GM19351 (cell line): ENCODE measurements around the gene PTPN3.

ENCODE experiments used
- ATAC-seq: cut with Tn5 transposase; IDR thresholded peaks from one replicate; pipeline ENCODE4 v1.9.1; 2021; ENCODE audit warnings: mild to moderate bottlenecking, moderate library complexity; ENCODE audit not compliant: unreplicated experiment

PTPN3 gene

DNA sequence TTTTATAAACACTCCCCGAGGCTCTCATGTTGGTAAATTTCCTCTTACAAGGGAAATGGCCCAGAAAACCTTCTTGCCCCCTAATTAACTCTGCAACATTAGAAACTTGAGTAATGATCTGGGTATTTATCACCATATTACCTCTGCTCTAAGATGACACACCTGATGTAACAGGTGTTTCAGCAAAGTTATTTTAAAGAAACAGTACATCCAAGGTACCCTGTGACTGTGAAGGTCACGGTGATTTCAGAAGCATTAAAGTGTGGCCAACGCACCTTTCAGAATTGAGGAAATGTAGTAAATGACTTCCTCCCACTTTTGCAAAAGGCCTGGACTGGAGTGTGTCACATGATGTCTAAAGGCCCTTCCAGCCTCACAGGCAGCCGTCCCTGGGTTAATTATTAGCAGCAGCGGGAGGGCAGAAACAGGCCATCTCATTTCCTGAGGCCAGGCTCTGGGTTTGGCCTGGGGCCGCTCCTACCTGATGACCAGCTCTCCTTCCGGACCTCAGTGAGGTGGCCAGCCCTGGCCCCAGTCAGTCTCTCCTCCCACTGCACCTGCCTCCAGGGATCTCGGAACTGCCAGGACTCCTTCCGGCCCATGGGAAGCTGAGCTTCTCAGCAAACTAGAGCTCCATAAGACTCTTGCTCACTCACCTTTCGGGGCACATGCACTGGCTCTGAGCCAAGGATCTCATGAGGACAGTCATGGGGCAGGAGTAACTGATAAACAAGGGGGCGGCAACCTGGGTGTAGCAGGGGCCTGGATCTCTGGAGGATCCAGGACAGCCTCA lies 20.7 kb downstream of the PTPN3 start:
- ATAC-seq, result peak; percentile 59

DNA sequence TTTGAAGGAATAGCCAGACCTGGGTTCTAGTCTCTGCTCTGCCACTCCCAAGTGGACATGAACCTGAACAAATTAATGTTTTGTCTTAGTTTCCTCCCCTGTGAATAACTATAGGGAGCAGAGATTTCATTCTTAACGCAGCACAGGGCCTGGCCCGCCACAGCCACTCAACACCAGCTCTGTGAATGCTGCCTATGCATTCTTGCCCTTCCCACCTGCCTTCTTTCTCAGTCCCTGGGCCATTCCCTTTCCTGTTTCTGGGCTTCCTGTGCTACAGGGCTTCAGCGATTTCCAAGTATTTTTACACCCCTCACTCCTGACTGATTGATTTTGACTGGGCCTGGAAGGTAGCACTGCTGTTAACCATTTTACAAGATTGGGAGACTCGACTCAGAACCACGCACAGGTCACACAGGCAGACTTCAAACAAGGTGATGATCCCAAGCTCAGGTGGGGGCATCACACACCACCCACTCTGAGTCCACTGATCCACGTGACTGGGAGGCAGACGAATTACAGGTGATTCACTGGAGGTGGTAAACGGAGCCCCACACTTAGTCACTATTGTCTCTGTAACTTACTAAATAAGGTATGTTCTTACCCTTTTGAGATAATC lies 21.4 kb downstream of the PTPN3 start:
- ATAC-seq, result no peak

DNA sequence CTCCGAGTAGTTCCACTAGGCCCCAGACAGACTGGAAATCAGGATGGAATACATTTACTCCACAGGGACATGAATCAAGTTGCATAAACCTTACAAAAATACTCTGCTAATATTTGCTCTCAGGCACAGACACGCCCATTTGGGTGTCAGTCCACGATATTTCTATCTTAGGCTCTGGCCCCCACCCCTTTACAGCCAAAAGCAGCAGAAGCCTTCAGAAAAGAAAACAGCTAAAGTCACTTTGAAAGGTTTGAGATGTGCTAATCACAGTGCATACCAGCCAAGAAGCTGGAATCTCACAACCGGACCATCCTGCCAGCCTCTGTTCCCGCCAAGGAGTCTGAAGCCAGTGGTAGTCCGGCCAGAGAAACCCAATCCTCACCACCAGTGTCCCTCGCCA lies 22.6 kb downstream of the PTPN3 start:
- no peak for ATAC-seq

DNA sequence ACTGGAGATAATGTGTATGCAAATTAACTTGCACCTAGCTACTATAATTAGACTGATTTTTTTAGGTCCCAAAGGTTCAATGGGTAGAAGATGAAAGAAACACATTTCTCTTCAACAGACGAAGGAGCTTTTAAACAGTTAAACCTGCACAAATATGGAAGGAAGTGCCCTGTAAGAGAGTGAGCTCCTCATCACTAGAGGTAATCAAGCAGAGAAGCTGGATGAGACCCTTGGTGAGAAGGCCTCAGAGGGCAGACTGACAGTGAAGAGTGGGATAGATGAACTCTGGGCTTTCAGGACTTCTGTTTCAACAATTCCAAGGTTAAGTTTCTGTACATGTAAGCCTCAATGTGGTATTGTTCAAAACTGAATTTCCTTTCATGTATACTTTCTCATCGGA lies 23.2 kb downstream of the PTPN3 start:
- no peak for ATAC-seq

DNA sequence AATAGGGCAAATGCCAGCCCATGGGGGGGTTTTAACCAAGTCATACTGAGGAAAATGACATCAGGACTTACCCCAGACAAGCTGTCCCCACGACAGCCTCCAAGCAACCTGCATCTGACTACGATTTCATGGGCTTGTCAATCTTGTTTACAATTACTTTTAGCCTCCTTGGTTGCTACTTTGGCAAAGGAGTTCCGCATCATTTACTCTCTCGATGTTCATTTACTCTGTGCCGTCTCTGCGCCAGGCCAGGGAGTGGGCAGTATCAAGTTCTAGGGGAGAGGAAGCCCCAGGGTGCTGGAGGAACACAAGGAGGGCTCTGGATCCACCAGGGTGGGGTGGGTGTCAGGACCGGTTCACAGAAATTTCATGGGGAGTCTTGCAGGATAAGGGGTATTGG lies 23.9 kb downstream of the PTPN3 start:
- no peak for ATAC-seq

DNA sequence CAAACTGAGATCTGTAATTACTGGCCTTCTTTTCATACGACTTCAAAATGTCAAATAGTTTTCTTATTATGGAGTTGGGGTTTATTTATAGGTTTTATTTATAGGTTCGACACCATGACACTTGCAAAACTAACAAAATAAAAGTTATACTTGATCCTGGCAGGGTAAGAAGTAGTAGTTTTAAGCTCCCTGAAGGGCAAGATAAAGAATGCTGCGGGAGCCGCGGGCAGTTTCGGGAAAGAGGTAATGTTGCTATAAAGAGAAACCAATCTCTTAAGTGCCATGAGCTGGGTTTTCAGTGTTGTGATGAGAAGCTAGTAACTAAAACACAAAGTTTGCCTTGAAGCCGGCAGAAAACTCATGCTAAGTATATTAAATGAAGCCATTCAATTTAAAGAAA lies 24.8 kb downstream of the PTPN3 start:
- ATAC-seq, result no peak

DNA sequence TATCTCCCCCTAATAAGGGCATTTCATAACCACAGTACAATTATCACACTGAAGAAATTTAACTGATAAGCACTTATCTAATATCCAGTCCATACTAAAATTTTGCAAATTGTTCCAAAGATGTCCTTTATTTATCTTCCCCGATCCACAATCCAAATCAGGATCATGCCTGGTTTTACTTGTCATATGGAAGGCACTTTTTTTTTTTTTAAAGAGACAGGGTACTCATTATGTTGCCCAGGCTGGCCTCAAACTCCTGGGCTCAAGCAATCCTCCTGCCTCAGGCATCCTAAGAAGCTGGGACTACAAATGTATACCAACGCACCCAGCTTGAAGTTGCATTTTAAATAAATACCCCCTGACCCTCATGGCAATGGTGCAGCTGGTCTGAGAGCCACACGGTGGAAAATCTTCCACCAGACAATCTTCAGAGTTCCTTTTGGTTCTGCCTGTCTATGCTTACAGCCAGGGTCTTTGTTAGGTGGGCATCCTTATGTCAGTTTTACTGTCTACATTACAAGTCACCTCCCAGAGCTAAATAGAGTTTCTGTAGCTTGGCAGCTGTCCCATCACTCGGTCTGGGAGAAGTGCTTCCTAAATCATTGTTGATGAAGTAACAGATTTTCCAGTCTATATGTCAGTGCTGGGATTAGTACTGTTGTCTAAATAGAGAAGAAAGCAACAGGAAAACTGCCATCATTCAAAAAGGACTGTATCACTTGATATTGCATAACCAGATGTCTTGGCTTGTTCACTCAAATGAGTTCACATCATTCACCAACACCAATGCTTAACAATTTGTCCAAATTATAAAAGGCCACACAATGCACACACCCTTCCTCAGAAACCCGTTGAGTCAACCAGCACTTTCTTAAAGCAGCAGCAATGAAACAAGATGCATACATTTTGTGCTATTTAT lies 26.4 kb downstream of the PTPN3 start:
- ATAC-seq, result no peak

DNA sequence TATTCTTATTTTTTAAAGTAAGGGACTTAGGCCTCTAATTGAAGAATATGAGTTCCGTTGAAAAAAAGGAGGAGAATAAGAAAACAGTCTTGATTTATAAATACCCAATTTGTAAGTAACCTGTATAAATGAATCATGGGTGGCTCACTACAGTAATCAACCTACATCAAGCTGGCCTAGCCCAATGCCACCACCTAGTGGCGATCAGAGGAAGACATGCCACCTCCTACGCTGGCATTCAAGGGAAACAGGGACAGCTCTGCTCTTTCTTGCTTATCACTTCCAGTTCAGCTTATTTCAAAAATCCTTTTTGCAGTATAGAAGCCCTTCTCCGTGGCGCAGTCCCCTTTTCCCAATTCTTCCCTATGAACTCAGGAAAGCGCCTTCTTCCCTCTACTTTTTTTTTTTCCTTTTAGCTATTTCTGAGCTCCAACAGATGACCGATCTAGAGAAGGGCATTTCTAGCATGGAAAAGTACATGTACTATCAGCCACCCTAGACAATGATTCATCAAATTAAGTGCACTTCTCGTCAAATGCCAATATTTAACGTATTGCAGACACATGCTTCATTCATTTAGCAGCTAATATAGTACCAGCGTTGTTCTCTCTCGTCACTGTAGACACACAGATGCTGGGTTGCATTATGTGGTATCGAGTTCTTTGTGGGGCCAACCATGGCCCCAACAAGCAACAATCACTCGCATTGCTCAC lies 28.3 kb downstream of the PTPN3 start:
- ATAC-seq, result peak; percentile 87

DNA sequence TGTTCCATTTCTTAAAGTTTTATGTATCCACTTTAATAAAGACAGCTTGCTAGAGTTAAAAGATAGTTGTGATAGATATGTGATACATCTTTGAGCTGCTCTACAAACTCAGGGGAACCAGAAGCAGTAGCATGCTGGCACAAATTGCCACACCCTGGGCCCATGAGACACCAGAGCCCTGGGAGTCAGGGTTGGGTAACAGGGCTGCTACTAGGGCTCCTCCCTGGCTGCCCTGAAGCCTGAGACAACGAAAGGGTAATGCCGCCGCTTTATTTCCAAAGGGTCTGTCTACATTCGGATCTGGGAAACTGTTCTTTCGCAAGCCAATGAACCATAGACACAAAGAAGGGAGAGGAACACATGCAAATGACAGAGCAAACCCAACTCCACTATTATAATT lies 29.2 kb downstream of the PTPN3 start:
- no peak for ATAC-seq

DNA sequence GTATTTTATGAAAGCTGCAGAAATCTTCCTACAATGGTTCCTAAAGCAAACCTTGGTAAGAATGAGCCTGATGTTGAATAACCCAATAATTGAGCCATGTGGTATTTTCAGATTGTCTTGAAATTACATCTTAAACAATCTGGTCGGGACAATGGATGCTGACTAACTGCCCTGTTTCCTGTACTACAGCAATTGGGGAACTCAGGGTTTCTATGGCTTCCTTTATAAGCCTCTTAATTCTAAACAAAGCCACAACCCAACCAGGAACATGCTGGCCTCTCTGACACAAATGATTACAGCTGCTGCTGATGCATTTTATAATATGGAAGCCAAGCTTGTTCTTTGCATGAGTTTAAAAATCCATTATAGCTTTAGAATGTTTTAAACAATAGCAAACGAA lies 30.2 kb downstream of the PTPN3 start:
- ATAC-seq, result peak; percentile 36

DNA sequence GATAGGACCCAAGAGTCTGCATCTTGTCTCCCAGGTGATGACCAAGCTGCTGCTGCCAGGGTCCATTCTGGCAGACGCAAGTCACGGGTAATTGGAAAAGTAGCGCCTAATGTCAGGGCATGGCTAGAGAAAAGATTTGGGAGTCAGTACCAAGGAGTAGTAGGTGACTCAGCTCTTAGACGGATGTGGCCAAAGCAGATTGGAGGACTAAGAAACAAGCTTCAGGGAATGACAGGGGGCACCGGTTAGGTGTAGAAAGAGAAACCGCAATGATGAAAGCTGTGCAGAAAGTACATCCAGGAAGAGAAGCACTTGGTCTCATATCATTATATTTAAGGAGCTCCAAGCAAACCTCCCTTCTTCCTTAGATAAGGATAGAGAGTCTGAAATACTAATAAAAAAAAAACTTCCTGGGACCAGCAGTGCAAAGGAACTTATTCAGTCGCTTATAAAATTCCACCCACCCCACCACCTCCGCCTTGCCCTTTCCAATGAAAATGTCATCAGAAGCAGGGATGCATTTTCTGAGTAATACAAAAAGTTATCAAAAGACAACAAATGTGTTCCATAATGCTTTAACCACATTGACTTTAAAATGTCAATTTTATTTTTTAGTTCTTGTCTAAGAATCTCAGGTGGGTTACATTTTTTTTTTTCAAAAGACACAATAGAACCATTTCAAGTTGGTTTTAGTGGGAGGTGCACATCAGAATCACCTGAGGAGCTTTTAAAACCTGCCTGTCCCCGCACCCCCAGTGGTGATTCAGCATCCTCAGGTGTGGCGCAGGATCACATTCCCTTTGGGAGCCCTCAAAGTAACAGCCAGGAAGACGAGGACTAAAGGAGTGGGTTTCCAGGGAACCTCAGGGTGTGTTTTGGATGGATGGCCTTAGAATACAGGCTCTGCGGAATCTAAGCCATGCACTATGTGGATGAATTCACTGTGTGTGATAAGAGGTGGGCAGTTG lies 31.2 kb downstream of the PTPN3 start:
- ATAC-seq, result no peak

DNA sequence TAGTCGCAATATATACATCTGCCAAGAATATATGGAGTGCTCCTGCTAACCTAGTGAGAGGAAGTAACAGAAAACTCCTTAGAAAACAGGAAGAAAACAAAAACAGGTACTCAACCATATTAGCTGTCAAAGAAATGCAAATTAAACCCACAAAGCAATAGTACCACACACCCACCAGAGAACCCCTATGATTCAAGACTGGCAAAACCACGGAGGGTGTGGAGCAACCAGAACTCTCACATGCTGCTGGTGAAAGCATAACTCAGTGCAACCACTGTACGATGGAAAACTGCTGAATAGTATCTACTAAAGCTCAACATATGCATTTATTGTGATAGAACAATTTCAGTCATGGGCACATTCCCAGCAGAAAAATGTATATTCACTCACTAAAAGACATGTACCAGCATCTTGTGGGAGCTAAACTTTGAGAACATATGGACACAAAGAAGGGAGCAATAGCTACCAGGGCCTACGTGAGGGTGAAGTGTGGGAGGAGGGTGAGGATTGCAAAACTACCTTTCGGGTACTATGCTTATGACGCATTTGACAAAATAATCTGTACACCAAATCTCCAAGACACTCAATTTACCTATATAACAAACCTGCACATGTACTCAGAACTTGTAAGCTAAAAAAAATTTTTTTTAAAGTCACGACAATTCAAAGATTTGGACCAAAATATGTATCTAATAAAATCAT lies 34.0 kb downstream of the PTPN3 start:
- peak; percentile 87 for ATAC-seq

DNA sequence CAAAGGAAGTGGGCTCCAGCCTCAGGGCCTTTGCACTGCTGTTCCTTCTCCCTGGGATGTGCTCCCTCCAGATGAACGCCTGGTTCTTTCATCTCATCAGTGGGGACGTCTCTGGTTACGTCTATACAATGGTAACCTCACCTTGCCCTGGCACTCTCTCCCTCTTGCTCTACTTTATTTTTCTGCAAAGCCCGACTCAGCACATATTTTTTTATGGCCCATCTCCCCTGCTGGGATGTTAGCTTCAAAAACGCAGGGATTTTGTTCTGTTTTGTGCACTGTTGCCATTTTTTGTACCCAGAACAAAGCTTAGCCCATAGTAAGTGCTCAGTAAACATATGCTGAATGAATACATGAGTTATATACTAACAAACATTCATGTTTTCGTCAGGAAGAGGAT lies 37.5 kb downstream of the PTPN3 start:
- ATAC-seq, result no peak

DNA sequence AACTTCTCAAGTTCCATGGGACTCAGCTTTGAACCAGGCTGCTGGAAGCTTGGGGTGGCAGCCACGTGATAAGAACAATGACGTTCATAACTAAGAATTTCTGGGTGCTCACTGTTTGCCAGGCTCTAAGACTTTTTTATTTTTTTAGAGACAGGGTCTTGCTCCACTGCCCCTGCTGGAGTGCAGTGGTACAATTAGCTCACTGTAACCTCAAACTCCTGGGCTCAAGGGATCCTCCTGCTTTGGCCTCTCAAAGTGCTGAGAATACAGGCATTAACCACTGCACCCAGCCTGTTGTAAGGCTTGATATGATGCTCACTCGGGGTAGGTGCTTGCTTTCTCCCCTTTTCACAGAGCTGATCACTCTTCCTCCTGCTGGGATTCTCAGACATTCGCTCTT lies 38.7 kb downstream of the PTPN3 start:
- no peak for ATAC-seq

DNA sequence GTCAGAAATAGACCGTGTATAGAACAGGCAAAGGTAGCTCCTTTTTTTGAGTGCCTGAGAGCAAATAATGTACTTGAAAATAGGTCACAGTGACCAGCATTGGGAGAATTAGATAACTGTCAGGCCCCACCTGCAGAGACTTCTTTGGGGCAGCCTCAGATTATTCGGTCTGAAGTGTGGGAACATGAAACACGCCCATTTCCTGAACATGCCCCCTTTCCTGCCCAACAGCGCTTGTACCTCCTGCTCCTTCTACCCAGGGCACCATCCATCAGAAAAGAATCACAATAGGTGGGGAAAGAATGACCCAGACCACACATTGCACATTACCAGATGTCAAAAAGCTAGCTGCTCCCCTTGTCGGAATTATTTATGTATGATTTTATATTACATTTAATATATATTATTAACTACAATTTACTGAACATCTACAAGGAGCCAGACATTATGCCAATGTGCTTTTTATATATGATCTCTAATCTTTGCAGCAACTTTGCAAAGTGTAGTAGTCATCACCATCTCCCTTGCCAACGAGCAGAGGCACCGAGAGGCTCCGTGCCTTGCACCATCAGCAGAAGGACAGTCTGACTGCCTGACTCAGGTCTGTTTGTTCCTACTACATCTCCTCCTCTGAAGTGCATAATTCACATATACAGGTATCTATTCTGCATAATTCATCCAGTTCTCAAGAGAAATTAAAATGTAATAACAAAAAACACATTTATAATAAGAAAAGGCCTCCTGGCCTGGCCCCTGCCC lies 39.5 kb downstream of the PTPN3 start:
- ATAC-seq, result no peak

DNA sequence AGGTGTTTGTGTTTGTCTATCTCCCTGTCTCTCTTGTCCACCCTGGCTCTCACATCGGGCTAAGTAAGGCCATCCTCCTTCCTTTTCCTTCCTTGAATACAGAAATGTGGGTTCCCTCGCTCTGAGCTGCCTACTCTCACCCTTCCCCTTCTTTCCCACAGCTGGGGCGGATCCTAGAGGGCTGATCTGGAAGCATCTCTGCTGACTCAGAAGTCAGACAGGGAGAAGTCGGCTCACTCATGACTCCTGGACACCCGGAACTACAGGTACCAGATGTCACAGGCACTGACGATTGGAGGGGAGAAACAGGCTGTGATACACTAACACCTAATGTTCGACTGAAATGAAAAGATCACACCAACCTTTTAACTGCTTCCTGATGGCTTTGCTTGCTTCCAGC lies 41.3 kb downstream of the PTPN3 start:
- ATAC-seq, result no peak

DNA sequence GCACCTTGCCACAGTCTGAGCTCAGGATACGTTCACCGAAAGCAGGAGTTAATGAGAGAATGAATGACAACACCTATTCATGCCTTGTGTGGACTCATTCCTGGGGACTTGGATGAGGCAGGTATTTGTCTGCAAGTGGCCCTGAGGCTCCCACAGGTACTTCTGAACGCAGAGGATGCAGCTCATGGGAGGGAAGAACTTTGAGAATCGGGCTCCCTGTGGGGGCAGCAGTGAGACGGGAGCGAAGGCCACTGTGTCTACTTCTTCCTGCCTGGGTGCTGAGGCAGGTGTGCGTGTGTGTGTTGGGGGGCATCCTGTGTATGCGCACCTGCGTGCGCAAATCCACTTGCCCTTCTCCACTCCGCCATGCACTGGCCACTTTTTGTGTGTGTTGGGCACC lies 42.2 kb downstream of the PTPN3 start:
- no peak for ATAC-seq

DNA sequence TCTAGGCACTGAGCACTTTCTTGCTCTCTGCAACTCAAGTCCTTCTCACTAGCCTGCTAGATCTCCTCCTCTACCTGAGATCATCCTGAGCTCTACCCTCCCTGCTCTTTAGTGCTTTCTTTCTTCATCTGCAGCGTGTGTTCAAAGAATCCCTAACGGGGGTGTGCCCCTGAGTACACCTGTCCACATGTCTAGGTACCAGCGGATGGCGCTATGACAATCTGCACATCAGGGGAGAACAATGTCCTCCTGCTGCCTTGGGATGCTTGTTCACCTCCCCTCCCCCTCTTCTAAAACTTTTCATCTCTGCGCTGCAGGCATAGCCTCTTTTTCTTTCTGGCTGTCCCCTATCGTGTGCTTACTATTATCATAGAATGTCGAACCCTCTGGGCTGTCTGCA lies 42.7 kb downstream of the PTPN3 start:
- no peak for ATAC-seq
